COLO668 (cell line): Measurements from ENCODE around the gene S100P.
A peak's percentile ranks its signal among the peaks of the same experiment; 100 is the strongest.

Source experiments
- DNase-seq: peaks from one replicate; lab custom pipeline; 2025; ENCODE audit not compliant: unreplicated experiment; lab: John Stamatoyannopoulos, UW

S100P gene

GRCh38 chr4:6695660-6696610 is 2.3 kb downstream of the S100P start:
- peak; percentile 72 for DNase-seq

- no peak for DNase-seq
These were observed 2.9 kb downstream of the S100P start for GRCh38 chr4:6696611-6697010.

DNA sequence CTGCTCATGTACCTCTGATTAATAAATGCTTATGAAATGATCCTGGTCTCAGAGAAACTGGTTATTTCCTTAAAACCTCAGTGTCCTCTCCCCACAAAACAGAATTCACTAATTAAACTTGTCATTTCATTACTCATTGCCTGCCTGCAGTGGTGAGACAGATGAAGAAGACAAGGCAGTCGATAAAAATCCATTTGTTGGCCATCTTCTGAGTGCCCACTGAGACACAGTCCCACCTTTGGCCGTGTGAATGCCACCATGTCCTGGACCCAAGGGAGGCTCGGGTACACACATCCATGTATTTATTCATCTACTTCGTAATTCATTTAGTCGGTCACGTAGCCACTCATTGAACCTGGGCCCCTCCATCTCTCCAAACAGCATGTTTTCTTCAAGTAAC is 3.5 kb downstream of the S100P start:
- no peak for DNase-seq

GRCh38 chr4:6699388-6699787 is 5.7 kb downstream of the S100P start:
- DNase-seq = no peak

- no peak for DNase-seq
These were observed 6.2 kb downstream of the S100P start for GRCh38 chr4:6699903-6700302.

GRCh38 chr4:6701371-6701770 is 7.7 kb downstream of the S100P start:
- DNase-seq = peak; percentile 41

DNA sequence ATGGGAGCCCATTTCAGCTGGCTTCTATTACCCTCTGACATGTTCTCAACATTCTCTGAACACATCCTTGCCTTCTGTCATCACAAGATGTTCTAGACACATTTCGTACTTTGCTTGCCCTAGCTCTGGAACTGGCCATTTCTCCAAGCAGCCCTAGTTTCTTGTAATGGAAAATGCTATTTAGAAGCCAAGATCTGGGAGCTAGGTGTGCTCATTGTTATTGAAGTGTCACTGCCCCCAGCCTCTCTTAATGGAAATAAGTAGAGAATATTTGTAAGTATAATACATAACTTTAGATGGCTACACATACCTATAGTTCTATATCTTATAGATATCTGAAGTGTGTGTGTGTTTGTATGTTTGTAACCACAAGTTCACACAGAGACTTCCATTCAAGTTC is 9.1 kb downstream of the S100P start:
- DNase-seq = no peak

DNA sequence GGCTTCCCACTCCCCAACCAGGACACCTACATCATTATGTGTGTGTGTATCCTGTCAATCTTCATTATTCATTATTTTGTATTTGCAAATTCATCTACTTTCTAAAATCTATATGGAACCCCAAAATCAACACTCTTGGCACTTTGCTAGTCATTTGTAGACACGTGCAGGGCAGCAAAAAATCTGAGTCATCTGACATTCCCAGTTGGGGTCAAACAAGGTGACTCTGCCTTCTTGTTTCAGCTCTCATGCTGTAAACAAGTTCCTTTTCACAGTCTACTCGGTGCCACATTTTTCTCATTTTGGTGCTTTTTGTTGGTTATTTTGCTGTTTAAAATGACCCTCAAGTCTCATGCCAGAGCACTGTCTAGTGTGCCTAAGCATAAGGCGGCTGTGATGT is 10.1 kb downstream of the S100P start:
- DNase-seq = no peak

DNA sequence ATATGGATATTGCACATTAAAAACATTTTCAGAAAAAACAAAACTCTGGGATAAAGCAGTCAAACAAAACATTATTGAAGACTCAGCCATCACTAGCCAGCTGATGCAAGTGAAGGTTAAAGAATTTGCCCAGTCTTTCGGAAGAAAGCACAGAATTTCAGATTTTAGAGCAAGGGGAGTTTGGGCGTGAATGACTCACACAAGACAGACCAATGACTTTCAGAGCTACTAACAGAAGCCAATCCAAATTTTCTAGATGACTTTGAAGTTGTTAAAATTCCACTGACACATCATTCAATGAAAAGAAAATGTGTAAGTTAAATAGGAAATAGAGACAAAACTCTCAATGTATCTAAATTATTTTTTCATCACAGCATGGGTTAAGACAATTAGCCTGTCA is 12.0 kb downstream of the S100P start:
- no peak for DNase-seq

GRCh38 chr4:6706173-6706572 is 12.5 kb downstream of the S100P start:
- DNase-seq = no peak

DNA sequence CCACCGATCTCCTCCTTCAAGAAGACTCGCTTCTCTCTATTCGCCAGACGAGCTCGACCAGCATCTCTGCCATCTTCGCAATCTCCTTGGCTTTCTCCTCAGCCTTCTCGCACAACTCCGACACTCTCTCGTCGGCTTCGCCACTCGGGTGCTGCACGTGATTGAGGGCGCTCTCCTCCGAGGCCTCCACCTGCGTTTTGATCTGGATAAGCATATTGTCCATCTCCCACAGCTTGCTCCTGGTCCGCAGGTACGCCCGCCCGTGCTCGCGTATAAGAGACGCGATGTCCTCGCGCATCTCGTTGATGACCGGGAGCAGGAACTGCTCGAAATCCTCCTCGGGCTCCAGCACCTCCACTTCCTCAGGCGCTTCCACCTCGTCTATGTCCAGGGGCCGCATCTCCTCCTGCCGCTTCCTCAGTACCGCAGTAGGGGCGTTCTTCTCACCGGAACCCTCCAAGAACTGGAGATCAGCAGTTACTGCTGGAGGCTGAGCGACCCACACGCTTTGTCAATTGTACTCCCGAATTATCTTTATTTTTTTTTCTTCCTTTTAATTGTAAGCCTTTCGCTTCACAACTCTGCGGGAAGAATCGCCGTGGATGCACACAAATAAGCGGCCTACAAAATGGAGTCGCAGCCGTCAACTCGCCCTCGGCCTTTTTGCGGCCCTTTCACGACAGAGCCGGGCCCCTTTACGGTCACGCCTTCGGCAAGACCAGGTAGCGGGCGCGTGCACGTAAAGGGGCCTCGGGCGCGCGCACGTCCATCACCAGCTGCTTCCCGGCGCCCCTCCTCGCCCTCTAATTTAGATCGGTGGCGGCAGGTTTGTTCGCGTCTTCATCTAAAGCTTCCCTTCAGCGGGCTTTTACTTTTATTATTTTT is 15.8 kb downstream of the S100P start, which contains the start of gene MRFAP1L1:
MRFAP1L1 (minus strand) TSS at position 636 of the 885 bp plus-strand sequence; CDS start at position 400, 236 bp downstream.
- DNase-seq = peak; percentile 99

GRCh38 chr4:6710282-6710681 is 16.6 kb downstream of the S100P start:
- no peak for DNase-seq

- DNase-seq = no peak
These were observed 17.3 kb downstream of the S100P start for GRCh38 chr4:6710996-6711395.

DNA sequence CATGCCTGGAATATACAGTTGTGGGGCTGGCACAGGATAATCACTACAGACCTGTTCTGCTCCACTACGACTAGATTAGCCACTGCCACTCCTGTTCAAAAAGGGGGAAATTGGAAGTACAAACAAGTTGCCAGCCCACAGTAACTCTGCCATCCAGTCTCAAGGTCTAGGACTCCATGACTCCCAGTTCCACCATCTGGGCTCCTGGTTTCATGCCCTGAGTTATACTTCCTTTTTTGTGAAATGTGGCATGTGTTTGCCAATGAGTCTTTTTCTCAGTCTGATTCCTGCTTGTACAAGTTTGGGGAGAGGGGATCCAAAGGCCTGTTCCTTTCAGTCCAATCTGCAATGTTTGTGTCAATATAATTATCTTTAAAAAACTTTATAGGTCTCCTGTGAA is 21.3 kb downstream of the S100P start:
- DNase-seq = no peak

- no peak for DNase-seq
These were observed 22.0 kb downstream of the S100P start for GRCh38 chr4:6715704-6716017.

DNA sequence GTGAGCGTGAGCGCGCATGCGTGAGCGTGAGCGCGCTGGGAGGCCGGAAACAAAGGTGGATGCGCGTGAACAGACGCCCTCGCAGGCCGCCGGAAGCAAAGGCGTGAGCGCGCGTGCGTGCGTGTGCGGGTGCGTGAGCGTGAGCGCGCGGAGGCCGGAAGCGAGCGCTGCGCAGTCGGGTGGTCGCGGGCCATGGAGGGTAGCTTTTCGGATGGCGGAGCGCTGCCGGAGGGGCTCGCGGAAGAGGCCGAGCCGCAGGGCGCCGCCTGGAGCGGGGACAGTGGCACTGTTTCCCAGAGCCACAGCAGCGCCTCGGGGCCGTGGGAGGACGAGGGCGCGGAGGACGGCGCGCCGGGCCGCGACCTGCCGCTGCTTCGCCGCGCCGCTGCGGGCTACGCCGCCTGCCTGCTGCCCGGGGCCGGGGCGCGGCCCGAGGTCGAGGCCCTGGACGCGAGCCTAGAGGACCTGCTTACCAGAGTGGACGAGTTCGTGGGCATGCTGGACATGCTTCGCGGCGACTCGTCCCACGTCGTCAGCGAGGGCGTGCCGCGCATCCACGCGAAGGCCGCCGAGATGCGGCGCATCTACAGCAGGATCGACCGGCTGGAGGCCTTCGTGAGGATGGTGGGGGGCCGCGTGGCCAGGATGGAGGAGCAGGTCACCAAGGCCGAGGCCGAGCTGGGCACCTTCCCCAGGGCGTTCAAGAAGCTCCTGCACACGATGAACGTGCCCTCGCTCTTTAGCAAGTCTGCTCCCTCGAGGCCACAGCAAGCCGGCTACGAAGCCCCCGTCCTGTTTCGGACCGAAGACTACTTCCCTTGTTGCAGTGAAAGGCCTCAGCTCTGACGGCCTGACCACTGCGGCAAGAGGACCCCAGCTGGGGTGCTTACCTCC is 22.6 kb downstream of the S100P start, which contains the start of gene BLOC1S4:
BLOC1S4 (plus strand) TSS at position 157 of the 894 bp plus-strand sequence; CDS start at position 193, 36 bp downstream.
- DNase-seq = peak; percentile 95

- DNase-seq = no peak
These were observed 23.4 kb downstream of the S100P start for GRCh38 chr4:6716958-6717655.

GRCh38 chr4:6718932-6719610 is 25.4 kb downstream of the S100P start:
- no peak for DNase-seq

DNA sequence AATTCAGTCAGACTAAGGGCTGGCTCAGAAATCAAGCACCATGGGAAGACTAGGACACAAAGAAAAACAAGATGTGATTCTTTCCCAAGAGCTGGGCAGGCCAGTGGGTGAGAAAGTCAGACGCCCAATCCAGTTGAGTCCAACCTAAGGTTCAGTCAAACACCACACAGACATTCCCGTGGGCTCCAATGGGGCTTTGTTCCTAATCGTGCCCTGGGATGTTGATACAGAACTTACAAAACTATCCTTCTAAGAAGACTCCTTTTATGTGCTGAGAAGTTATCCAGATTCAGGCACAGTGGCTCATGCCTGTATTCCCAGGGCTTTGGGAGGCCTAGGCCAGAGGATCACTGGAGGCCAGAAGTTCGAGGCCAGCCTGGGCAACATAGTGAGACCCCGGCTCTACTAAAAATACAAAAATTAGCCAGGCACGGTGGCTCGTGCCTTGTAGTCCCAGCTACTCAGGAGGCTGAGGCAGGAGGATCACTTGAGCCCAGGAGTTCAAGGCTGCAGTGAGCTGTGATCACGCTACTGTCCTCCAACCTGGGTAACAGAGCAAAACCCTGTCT is 26.0 kb downstream of the S100P start:
- DNase-seq = no peak
